Measurements from ENCODE around the gene FBP1.
"Not testable (repeated sequence)": the region's sequence is repeated elsewhere in the genome, so short reads cannot be mapped to it uniquely, and the experiment has no call there.

Gene FBP1

GRCh38 chr9:94566550-94566949, 72.8 kb downstream of the FBP1 start:
- no peak for TF ChIP-seq CTCF (conservative IDR thresholded peaks at IDR 0.05; ENCODE audit: low read depth, low read length)
- H3K4me3 ChIP-seq (ENCODE audit: low read depth, low read length) = no peak overlapping the region
- DNase-seq (ENCODE audit: low read depth) = no peak

- not testable (repeated sequence) for DNase-seq (ENCODE audit: low read depth); H3K4me3 ChIP-seq (ENCODE audit: low read depth, low read length)
Measured at GRCh38 chr9:94564279-94564678, 75.0 kb downstream of the FBP1 start.

GRCh38 chr9:94563548-94563947, 75.8 kb downstream of the FBP1 start:
- no peak overlapping the region for H3K4me3 ChIP-seq (ENCODE audit: low read depth, low read length)
- DNase-seq (ENCODE audit: low read depth) = no peak
- TF ChIP-seq CTCF (conservative IDR thresholded peaks at IDR 0.05; ENCODE audit: low read depth, low read length) = no peak

GRCh38 chr9:94560237-94560636, 79.1 kb downstream of the FBP1 start:
- no peak for TF ChIP-seq CTCF (conservative IDR thresholded peaks at IDR 0.05; ENCODE audit: low read depth, low read length)
- no peak for DNase-seq (ENCODE audit: low read depth)
- H3K4me3 ChIP-seq (ENCODE audit: low read depth, low read length) = no peak overlapping the region

- no peak for TF ChIP-seq CTCF (conservative IDR thresholded peaks at IDR 0.05; ENCODE audit: low read depth, low read length)
- no peak for DNase-seq (ENCODE audit: low read depth)
- H3K4me3 ChIP-seq (ENCODE audit: low read depth, low read length) = no peak overlapping the region
Measured at GRCh38 chr9:94557376-94557775, 81.9 kb downstream of the FBP1 start.

GRCh38 chr9:94554439-94555331, 84.6 kb downstream of the FBP1 start, which contains the start of gene PCAT7:
Gene PCAT7, plus strand, starts transcription at chr9:94555083.
- DNase-seq (ENCODE audit: low read depth) = peak; percentile 39
- TF ChIP-seq CTCF (conservative IDR thresholded peaks at IDR 0.05; ENCODE audit: low read depth, low read length) = peak; percentile 41
- no peak within 1 kb of the TSS for H3K4me3 ChIP-seq (ENCODE audit: low read depth, low read length)

GRCh38 chr9:94554078-94554438, 85.3 kb downstream of the FBP1 start:
- H3K4me3 ChIP-seq (ENCODE audit: low read depth, low read length) = no peak overlapping the region
- DNase-seq (ENCODE audit: low read depth) = no peak
- no peak for TF ChIP-seq CTCF (conservative IDR thresholded peaks at IDR 0.05; ENCODE audit: low read depth, low read length)
